A172 (cell line): ENCODE results near the gene ZNF611. TPM values are rescaled to one million over a fixed set of nuclear protein-coding genes. Genes with fewer than 3 reads are reported as not detected.
"Not testable (repeated sequence)": the region's sequence is repeated elsewhere in the genome, so short reads cannot be mapped to it uniquely, and the experiment has no call there.

Experiments used
- DNase-seq: peaks from one replicate; pipeline ENCODE4 v3.0.0-alpha.2; 2015; ENCODE audit warnings: low spot score
- total RNA-seq: library from RNA; depleted of rRNA; stranded (reverse); fragments of >200 nt; shearing (Covaris generic); gene quantifications from 2 replicates; pipeline ENCODE4 v1.2.3, GENCODE V29; 2014; rRNA removed

The ZNF611 gene
- 9.7 and 11.7 TPM in 2 replicates for total RNA-seq

- DNase-seq: peak; percentile 91
Measured at GRCh38 chr19:52734893-52735661, at the start of gene ZNF611. ZNF611 (minus strand) TSS chr19:52735044; CDS start chr19:52715894, 19,150 bp downstream.

DNA sequence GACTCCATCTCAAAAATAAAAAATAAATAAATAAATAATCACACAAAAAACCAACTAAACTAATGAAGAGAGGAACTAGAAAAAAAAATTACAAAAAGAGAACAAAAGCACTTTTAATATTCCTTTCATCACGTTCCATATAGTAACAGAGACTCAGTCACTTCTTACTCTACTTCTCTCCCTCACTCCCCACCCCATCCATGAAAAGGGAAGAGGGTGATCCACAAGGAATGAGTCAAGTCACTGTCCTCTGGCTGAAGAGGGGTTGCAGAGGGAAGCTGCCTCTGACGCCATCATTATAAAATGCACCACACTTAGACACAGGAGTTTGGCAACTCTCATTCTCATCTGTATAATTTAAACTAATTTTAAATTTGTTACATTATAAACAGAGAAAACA, 48.0 kb upstream of the ZNF611 start:
- DNase-seq: not testable (repeated sequence)

DNA sequence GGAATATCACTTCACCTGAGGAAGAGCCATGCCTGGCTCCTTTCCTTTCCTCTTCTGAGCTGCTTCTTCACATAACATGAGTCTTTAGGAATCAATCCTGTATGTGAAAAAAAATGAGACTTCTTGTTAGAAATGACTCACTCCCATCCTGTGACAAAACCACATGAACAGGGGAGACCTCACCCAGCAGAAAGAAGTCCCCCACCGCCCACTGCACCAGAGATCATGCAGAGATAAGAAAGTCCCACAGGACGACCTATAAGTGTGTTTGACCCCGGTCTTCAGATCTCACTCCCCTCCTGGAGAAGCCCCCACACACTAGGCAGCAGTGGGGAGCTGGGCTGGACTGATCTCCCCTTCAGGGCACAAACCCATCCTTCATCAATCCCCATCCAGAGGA, 44.0 kb upstream of the ZNF611 start:
- no peak for DNase-seq

GRCh38 chr19:52756447-52756846, 21.6 kb upstream of the ZNF611 start:
- not testable (repeated sequence) for DNase-seq

DNA sequence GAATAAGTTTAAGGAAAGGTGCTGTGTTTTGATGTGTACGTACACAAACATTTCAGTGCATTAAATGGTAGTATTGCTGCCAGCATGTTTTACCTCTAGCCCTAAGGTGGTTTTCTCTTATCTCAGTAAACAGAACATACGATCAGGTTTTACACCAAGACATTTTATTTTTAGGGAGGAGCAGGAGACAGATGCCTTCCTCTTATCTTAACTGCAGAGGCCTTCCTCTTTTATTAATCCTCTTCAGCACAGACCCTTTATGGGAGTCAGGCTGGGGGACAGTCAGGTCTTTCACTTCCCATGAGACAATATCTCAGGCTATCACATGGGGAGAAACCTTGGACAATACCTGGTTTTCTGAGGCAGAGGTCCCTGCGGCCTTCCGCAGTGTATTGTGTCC, 14.9 kb upstream of the ZNF611 start:
- DNase-seq: no peak

DNA sequence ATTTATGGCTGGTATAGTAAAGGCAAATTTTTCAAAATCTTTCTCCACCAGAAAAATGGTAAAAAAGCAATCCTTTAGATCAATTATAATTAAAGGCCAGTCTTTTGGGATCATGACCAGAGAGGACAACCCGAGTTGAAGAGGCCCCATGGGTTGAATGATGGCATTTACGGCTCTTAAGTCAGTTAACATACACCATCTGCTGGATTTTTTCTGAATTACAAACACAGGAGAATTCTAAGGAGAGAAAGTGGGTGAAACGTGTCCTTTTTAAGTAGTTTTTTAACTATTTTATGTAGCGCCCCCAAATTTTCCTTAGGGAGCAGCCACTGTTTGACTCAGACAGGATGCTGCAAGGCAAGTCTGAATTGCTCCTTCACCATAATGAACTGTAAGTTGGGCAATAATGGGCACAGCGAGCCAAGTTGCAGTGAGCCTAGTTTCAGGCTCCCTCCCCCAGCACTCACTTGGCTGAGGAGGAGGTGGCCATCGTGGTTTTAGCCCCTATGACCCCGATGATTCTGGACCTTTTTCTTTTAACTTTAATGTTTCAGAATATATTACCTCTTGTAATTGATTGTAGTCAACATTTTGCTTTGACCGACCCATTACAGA, 13.6 kb upstream of the ZNF611 start:
- peak; percentile 22 for DNase-seq

GRCh38 chr19:52745919-52746318, 11.1 kb upstream of the ZNF611 start:
- peak; percentile 8 for DNase-seq

- DNase-seq: no peak
Measured at GRCh38 chr19:52743091-52743490, 8.2 kb upstream of the ZNF611 start.

GRCh38 chr19:52742516-52742915, 7.7 kb upstream of the ZNF611 start:
- DNase-seq: no peak

DNA sequence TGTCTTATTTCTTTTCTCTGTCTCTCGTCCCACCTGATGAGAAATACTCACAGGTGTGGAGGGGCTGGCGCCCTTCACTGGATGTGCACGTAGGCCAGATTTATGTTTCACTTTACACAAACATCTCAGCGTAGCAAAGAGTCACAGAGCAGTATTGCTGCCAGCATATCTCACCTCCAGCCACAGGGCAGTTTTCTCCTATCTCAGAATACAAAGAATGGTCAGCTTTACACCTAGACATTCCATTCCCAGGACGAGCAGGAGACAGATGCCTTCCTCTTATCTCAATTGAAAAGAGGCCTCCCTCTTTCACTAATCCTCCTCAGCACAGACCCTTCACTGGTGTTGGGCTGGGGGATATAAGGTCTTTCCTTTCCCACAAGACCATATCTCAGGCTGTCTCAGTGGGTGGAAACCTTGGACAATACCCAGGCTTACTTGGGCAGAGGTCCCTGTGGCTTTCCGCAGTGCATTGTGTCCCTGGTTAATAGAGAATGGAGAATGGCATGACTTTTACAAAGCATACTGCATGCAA, 7.2 kb upstream of the ZNF611 start:
- DNase-seq: no peak

GRCh38 chr19:52741371-52741770, 6.5 kb upstream of the ZNF611 start:
- not testable (repeated sequence) for DNase-seq

GRCh38 chr19:52739576-52739975, 4.7 kb upstream of the ZNF611 start:
- DNase-seq: no peak

DNA sequence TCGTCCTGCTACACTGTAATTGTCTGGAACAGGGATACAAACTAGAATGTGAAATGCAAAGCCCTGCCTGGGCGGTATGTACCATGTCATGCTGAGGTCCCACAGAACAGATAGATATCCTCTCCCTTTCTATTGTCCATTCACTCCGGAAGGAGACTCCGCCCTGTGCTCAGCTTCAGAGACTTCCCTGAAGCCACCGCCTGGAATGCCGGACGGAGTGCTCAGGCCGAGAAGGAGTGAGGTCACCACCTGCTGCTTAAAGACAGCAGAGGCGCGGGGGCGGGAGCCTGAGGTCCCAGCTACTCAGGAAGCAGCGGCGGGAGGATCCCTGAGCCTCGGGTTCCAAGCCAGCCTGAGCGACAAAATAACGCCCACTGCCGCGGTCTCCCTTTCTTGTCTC, 890 bp upstream of the ZNF611 start:
- no peak for DNase-seq

DNA sequence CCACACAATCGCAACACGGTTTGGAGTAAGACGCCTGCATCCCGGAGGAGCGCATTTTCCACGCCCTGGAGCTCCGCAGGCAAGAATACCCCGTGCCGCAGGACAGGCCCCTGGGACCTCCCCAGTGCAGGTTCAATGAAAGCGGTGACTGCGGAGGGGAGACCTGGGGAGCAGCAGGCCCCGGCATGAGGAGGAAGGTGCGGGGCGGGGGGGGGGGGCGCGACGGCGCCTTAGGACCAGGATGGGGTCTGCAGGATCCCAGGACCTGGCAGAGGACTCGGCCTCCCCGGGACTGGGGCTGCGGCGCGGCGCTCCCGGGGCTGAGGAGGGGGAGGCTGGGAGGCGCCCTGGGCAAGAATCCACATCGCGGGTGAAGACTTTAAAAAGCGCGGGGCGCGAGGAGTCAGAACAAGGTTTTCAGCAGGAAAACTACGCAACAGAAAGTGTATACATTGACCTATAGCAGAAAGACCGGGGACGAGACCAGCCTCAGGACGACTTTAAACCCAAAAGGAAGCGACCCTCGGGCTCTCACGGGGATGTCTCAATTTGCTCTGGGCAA, 432 bp downstream of the ZNF611 start:
- no peak for DNase-seq

DNA sequence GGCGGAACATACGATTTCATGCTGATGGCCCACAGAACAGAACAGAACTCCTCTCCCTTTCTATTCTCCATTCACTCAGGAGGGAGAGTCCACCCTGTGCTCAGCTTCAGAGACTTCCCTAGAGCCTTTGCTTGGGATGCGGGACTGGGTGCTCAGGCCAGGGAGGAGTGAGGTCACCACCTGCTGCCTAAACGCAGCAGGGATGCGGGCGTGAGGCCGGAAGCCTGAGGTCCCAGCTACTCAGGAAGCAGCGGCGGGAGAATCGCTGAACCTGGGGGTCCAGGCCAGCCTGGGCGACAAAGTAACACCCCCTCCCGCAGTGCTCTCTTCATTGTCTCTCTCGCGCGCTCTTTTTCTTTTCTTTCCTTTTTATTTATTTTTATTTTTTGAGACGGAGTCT, 8.8 kb downstream of the ZNF611 start:
- DNase-seq: not testable (repeated sequence)

- no peak for DNase-seq
Measured at GRCh38 chr19:52725528-52725961, 9.3 kb downstream of the ZNF611 start.

DNA sequence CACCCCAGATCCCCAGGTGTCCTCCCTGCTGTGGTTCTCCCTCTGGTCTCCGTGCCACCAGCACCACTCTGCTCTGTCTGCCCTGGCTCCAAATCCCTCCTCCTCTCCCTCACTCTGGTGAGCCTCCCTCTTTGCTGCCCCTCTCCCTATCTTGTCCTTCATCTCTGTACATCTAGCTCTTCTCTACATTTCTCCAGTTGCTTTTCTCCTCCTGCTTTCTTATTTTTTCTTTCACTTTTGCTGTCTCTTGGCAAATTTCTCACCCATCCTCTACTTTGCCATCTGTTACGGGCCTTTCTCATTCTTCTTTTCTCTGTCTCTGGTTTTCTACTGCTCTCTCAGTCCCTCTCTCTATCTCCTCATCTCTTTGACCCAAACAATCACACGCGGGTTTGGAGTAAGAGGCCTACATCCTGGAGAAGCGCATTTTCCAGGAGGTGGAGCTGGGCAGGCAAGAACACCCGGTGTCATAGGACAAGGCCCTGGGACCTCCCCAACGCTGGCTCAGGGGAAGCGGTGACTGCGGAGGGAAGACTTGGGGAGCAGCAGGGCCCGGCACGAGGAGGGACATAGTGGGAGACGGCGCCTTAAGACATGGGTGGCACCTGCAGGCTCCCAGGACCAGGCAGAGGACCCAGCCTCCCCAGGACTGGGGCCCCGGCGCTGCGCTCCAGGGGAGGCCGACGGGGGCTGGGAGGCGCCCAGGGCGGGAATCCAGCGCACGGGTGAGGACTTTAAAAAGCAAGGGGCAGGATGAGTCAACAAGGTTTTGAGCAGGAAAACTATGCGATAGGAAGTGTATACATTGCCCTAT, 9.9 kb downstream of the ZNF611 start:
- no peak for DNase-seq

GRCh38 chr19:52723907-52724598, 10.8 kb downstream of the ZNF611 start:
- DNase-seq: not testable (repeated sequence)

DNA sequence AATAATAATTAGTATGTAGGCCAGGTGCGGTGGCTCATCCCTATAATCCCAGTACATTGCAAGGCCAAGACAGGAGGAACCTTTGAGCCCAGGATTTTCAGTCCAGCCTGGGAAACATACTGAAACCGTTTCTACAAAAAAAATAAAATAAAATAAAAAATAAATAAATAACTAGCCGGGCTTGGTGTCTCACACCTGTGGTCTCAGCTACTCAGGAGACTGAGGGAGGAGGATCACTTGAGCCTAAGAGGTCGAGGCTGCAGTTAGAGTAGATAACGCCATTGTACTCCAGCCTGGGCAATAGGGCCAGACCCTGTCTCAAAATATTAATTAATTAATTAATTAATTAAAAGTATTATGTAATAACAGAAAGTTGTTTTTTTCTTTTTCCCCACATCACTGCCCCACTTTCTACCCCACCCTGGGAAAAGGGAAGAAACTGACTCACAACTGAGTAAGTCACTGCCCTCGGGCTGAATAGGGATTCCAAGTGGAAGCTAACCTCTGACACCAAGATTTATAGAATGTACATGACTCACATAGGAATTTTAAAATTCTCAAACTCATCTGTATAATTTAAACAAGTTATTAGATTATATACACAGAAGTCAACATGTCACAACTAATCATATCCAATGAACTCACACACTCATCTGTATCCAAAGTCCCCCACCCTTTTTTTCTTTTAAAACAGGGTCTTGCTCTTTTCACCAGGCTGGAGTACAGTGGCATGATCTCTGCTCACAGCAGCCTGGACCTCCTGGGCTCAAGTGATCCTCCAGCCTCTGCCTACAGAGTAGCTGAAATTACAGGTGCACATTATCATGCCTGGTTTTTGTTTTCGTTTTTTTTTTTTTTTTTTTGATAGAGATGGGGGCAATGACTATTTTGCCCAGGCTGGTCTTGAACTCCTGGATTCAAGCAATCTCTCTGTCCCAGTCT, 12.5 kb downstream of the ZNF611 start:
- DNase-seq: peak; percentile 89

GRCh38 chr19:52720541-52720940, 14.3 kb downstream of the ZNF611 start:
- DNase-seq: not testable (repeated sequence)
